ENCODE measurements around the gene EVA1A.

DNA sequence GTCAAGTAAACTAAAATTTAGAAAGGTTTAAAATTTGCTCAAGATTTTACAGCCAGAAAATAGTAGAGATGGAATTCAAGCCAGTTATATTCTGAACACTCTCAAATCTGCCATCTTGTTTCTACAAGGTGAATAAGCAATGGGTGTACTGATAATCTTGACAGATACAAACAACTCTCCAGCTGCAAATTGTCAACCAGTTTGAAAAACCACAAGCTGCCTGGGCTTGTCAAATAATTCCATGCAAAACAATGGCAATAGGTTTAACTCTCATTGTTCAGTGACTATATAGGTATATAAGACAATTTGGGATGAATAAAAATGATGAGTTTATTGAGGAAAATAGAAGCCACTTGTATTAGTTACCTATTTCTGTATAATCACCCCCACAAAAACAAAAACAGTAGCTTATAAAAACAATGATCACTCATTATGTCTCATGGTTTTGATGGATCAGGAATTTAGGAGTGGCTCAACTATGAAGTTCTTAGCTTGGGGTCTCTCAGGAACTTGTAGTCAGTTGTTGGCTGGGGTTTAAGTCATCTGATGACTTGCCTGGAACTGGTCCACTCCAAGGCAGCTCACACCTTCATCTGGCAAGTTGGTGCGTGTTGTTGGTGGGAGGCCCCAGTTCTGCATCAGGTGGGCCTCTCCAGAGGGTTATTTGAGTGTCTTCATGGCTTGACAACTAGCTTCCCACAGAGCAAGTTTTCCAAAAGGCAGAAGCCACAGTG is 12.6 kb upstream of the EVA1A start:
- TF ChIP-seq SNAI2 (CRISPR knock-in tag; IDR thresholded peaks at IDR 0.05) (no peak), ZNF565 (CRISPR knock-in tag; conservative IDR thresholded peaks at IDR 0.05; ENCODE audit: low read depth) (no peak), GLIS3 (CRISPR knock-in tag; IDR thresholded peaks at IDR 0.05) (no peak), ZC3H10 (CRISPR knock-in tag; IDR thresholded peaks at IDR 0.05) (no peak), ISL1 (CRISPR knock-in tag; IDR thresholded peaks at IDR 0.05) (no peak)
- TF ChIP-seq, protein P1, sequence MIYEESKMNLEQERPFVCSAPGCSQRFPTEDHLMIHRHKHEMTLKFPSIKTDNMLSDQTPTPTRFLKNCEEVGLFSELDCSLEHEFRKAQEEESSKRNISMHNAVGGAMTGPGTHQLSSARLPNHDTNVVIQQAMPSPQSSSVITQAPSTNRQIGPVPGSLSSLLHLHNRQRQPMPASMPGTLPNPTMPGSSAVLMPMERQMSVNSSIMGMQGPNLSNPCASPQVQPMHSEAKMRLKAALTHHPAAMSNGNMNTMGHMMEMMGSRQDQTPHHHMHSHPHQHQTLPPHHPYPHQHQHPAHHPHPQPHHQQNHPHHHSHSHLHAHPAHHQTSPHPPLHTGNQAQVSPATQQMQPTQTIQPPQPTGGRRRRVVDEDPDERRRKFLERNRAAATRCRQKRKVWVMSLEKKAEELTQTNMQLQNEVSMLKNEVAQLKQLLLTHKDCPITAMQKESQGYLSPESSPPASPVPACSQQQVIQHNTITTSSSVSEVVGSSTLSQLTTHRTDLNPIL (CRISPR knock-in tag; IDR thresholded peaks at IDR 0.05; ENCODE audit: low read depth): no peak
- TF ChIP-seq, protein P2, sequence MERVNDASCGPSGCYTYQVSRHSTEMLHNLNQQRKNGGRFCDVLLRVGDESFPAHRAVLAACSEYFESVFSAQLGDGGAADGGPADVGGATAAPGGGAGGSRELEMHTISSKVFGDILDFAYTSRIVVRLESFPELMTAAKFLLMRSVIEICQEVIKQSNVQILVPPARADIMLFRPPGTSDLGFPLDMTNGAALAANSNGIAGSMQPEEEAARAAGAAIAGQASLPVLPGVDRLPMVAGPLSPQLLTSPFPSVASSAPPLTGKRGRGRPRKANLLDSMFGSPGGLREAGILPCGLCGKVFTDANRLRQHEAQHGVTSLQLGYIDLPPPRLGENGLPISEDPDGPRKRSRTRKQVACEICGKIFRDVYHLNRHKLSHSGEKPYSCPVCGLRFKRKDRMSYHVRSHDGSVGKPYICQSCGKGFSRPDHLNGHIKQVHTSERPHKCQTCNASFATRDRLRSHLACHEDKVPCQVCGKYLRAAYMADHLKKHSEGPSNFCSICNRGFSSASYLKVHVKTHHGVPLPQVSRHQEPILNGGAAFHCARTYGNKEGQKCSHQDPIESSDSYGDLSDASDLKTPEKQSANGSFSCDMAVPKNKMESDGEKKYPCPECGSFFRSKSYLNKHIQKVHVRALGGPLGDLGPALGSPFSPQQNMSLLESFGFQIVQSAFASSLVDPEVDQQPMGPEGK (CRISPR knock-in tag; IDR thresholded peaks at IDR 0.05; ENCODE audit: borderline replicate concordance): no peak
- TF ChIP-seq, protein P3, sequence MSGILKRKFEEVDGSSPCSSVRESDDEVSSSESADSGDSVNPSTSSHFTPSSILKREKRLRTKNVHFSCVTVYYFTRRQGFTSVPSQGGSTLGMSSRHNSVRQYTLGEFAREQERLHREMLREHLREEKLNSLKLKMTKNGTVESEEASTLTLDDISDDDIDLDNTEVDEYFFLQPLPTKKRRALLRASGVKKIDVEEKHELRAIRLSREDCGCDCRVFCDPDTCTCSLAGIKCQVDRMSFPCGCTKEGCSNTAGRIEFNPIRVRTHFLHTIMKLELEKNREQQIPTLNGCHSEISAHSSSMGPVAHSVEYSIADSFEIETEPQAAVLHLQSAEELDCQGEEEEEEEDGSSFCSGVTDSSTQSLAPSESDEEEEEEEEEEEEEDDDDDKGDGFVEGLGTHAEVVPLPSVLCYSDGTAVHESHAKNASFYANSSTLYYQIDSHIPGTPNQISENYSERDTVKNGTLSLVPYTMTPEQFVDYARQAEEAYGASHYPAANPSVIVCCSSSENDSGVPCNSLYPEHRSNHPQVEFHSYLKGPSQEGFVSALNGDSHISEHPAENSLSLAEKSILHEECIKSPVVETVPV (CRISPR knock-in tag; IDR thresholded peaks at IDR 0.05): no peak
- TF ChIP-seq, protein P4, sequence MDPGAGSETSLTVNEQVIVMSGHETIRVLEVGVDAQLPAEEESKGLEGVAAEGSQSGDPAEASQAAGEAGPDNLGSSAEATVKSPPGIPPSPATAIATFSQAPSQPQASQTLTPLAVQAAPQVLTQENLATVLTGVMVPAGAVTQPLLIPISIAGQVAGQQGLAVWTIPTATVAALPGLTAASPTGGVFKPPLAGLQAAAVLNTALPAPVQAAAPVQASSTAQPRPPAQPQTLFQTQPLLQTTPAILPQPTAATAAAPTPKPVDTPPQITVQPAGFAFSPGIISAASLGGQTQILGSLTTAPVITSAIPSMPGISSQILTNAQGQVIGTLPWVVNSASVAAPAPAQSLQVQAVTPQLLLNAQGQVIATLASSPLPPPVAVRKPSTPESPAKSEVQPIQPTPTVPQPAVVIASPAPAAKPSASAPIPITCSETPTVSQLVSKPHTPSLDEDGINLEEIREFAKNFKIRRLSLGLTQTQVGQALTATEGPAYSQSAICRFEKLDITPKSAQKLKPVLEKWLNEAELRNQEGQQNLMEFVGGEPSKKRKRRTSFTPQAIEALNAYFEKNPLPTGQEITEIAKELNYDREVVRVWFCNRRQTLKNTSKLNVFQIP (CRISPR knock-in tag; IDR thresholded peaks at IDR 0.05; ENCODE audit: borderline replicate concordance, low read depth): no peak

Measured in SK-N-SH treated with all-trans-retinoic acid at 6 μM for 48 hours (cell line).